Thoracic aorta (tissue), 2 donors: ENCODE data around the gene PDIA4. TPM values are rescaled to one million over a fixed set of nuclear protein-coding genes. Genes with fewer than 3 reads are reported as not detected.

Source experiments
- ATAC-seq: fragments of 150-250 bp; one replicate; pipeline ENCODE4 v1.8.0; 2017; ENCODE audit warnings: low read depth; ENCODE audit not compliant: insufficient number of reproducible peaks, low FRiP score
- DNase-seq: peaks from one replicate; pipeline ENCODE4 v3.0.0-alpha.2; 2020; ENCODE audit warnings: low spot score
- H3K27ac ChIP-seq, 2 donors: fragments of 200-600 bp; sonication (generic); 1 replicate in 1 of 2; 2 replicates in 1 of 2; pipeline ENCODE4 v1.5.1; 2016; ENCODE audit warnings: mild to moderate bottlenecking in 2 of 2, moderate library complexity in 2 of 2
- H3K27me3 ChIP-seq: fragments of 200-600 bp; sonication (generic); replicated peaks from 2 replicates; pipeline ENCODE4 v1.6.0; 2016; ENCODE audit warnings: mild to moderate bottlenecking; ENCODE audit not compliant: insufficient read depth
- H3K36me3 ChIP-seq: fragments of 200-600 bp; sonication (generic); one replicate; pipeline ENCODE4 v1.5.1; 2016
- H3K4me1 ChIP-seq, 2 donors: fragments of 200-600 bp; sonication (generic); 1 replicate in 1 of 2; 2 replicates in 1 of 2; pipeline versions ENCODE4 v1.5.1 to v1.6.0; 2016; ENCODE audit warnings: low read depth in 2 of 2, mild to moderate bottlenecking in 1 of 2; ENCODE audit not compliant: control insufficient read depth in 1 of 2
- H3K4me3 ChIP-seq: fragments of 200-600 bp; sonication (generic); 2 replicates; pipeline ENCODE4 v1.5.1; 2016; ENCODE audit warnings: mild to moderate bottlenecking
- H3K9me3 ChIP-seq: fragments of 200-600 bp; sonication (generic); 2 replicates; pipeline ENCODE4 v1.5.1; 2016
- CTCF ChIP-seq: fragments of 200-600 bp; sonication (generic); IDR thresholded peaks from one replicate; pipeline ENCODE4 v1.5.1; 2019; ENCODE audit warnings: antibody characterized with exemption
- total RNA-seq, 2 donors: library from RNA; depleted of rRNA; stranded (reverse); fragments of >200 nt; gene quantifications; one replicate each; pipeline versions ENCODE4 v1.1.0 to v1.2.3, GENCODE V29; 2016

The PDIA4 gene
- total RNA-seq, 2 donors from 2014 or later, result 81.8 to 87.3 TPM

GRCh38 chr7:148994576-148994975 is 33.7 kb downstream of the PDIA4 start:
- H3K4me3 ChIP-seq, result no peak overlapping the region
- no peaks in the 10 kb centered on the region for H3K36me3 ChIP-seq
- TF ChIP-seq CTCF, result no peak
- no peak overlapping the region for H3K27ac ChIP-seq
- ATAC-seq (no peak), DNase-seq (no peak)
- no peaks in the 10 kb centered on the region for H3K9me3 ChIP-seq
- no peaks in the 10 kb centered on the region for H3K27me3 ChIP-seq
- H3K4me1 ChIP-seq, result no peaks in the 10 kb centered on the region

GRCh38 chr7:148993193-148993592 is 35.1 kb downstream of the PDIA4 start:
- Histone ChIP-seq H3K9me3 (no peaks in the 10 kb centered on the region), H3K36me3 (no peaks in the 10 kb centered on the region), H3K27ac (no peak overlapping the region), H3K27me3 (no peaks in the 10 kb centered on the region), H3K4me3 (no peak overlapping the region), H3K4me1 (peaks cover 1 to 3% of the 10 kb centered on the region in 2 donors)
- ATAC-seq, result no peak
- no peak for DNase-seq
- TF ChIP-seq CTCF, result no peak

- no peaks in the 10 kb centered on the region for H3K36me3 ChIP-seq
- ATAC-seq (no peak), DNase-seq (no peak)
- H3K9me3 ChIP-seq, result no peaks in the 10 kb centered on the region
- peaks cover 5 to 7% of the 10 kb centered on the region in 2 donors for H3K4me1 ChIP-seq
- TF ChIP-seq CTCF, result no peak
- H3K27me3 ChIP-seq, result no peaks in the 10 kb centered on the region
- no peak overlapping the region for H3K4me3 ChIP-seq
- no peak overlapping the region for H3K27ac ChIP-seq
These were observed 36.8 kb downstream of the PDIA4 start for GRCh38 chr7:148991536-148991935.

- Histone ChIP-seq H3K27me3 (no peaks in the 10 kb centered on the region), H3K36me3 (no peaks in the 10 kb centered on the region), H3K27ac (peak overlapping the region; percentile 87 to 96), H3K4me1 (peaks cover 11 to 28% of the 10 kb centered on the region in 2 donors), H3K9me3 (no peaks in the 10 kb centered on the region), H3K4me3 (peak overlapping the region; percentile 96)
- ATAC-seq (no peak), DNase-seq (no peak)
- no peak for TF ChIP-seq CTCF
These were observed 40.4 kb downstream of the PDIA4 start for GRCh38 chr7:148987751-148988512.

GRCh38 chr7:148987010-148987750 is 41.1 kb downstream of the PDIA4 start:
- Histone ChIP-seq H3K4me1 (peaks cover 14 to 33% of the 10 kb centered on the region in 2 donors), H3K9me3 (no peaks in the 10 kb centered on the region), H3K27me3 (no peaks in the 10 kb centered on the region), H3K4me3 (peak overlapping the region; percentile 96), H3K36me3 (no peaks in the 10 kb centered on the region), H3K27ac (peak overlapping the region; percentile 87 to 96)
- ATAC-seq (peak; percentile 94), DNase-seq (peak; percentile 53)
- no peak for TF ChIP-seq CTCF
